Inferior parietal cortex (tissue), 1 donor: Measurements from ENCODE around the gene CBLIF.
"Not testable (repeated sequence)": the region's sequence is repeated elsewhere in the genome, so short reads cannot be mapped to it uniquely, and the experiment has no call there.

Experiments used
- DNase-seq: peaks from one replicate; pipeline ENCODE4 v3.0.0-alpha.2; 2016; ENCODE audit errors: extremely low spot score

Gene CBLIF

GRCh38 chr11:59794417-59794816 lies 50.9 kb downstream of the CBLIF start:
- no peak for DNase-seq

- DNase-seq = no peak
These were observed 52.8 kb downstream of the CBLIF start for GRCh38 chr11:59792507-59792906.

GRCh38 chr11:59791639-59792038 lies 53.7 kb downstream of the CBLIF start:
- no peak for DNase-seq

GRCh38 chr11:59787816-59788215 lies 57.5 kb downstream of the CBLIF start:
- no peak for DNase-seq

- no peak for DNase-seq
These were observed 58.1 kb downstream of the CBLIF start for GRCh38 chr11:59787255-59787588.

GRCh38 chr11:59785818-59786217 lies 59.5 kb downstream of the CBLIF start:
- DNase-seq = no peak

GRCh38 chr11:59784441-59784840 lies 60.9 kb downstream of the CBLIF start:
- not testable (repeated sequence) for DNase-seq

- DNase-seq = no peak
These were observed 61.6 kb downstream of the CBLIF start for GRCh38 chr11:59783632-59784090.

- DNase-seq = no peak
These were observed 63.2 kb downstream of the CBLIF start for GRCh38 chr11:59782080-59782479.

- DNase-seq = no peak
These were observed 65.8 kb downstream of the CBLIF start for GRCh38 chr11:59779487-59779886.
